Measurements from ENCODE around the gene KCNQ5.

Gene KCNQ5

DNA sequence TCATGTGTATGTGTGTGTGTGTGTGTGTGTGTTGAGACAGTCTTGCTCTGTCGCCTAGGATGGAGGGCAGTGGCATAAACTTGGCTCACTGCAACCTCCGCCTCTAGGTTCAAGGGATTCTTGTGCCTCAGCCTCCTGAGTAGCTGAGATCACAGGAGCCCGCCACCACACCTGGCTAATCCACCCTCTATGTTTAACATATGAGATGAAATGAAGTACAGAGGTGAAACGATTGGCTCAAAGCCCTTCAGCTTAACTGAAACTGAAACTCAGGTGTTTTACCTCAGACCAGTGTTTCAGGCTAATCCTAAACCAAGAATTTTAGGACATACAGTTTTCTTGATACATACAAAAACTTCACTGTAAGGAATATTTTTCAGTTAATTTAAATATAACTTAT, 167.3 kb downstream of the KCNQ5 start:
- Mint-ChIP-seq H3K36me3 (peaks cover 2% of the 10 kb centered on the region), H3K4me3 (no peak overlapping the region), H3K9me3 (no peaks in the 10 kb centered on the region), H3K4me1 (peaks cover 9% of the 10 kb centered on the region), H3K27me3 (no peaks in the 10 kb centered on the region), H3K27ac (no peak overlapping the region)
- ATAC-seq (ENCODE audit: low read depth) (no peak), DNase-seq (ENCODE audit: low spot score in 2 of 2) (no peak)

DNA sequence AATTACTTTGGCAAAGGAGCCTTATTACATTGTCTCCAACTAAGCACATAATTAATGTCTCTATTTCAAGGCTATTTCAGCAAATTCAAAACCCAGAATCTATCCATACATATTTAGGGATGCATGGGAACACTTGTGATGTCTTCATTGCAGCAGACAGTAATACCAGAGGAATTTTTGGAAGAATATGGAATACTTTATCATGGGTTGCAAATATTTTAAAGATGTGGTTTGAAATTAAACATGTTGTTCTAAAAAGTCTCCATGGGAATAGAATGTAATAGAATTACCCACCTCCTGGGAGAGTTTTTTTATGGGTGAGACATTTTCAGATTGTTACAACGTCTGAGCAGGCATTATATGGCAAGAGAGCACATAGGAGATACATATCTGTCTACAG, 170.8 kb downstream of the KCNQ5 start:
- no peak overlapping the region for H3K27ac Mint-ChIP-seq
- H3K4me3 Mint-ChIP-seq: no peak overlapping the region
- no peak for DNase-seq (ENCODE audit: low spot score in 2 of 2)
- peaks cover 6% of the 10 kb centered on the region for H3K4me1 Mint-ChIP-seq
- peaks cover 1% of the 10 kb centered on the region for H3K36me3 Mint-ChIP-seq
- ATAC-seq (ENCODE audit: low read depth): no peak
- H3K27me3 Mint-ChIP-seq: no peaks in the 10 kb centered on the region
- H3K9me3 Mint-ChIP-seq: no peaks in the 10 kb centered on the region

DNA sequence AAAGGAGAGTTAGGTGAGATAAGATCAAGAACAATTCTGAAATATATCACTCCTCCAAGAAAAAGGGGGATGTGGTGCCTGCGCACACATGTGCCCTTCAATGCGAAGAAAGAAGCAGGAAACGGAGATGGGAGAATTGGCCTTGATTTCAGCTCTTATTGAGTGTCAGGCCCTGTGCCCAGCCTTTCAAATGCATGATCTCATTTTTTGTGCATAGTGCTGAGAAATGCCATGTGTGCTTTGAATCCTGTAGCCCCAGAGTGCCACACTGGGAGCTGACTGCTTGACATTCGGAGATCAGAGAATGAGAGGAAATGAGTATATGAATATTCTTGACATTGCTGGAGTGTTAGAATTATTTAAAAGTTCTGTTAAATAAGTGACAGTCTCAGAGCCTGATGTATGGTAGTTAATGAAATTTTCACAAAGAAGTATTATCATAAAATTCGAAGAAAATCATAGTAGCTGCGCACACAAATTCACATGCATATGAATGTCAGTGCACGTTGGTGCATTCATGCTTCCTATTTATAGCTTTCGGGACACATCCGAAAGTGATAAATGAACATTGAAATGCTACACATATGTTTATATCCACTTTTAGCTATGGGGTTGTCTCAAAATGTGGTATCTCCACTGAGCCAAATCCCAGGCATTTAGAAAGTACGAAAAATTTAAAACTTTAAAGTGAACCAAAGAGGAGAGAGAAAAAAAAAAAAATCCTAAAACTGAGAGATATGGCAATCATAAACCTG, 172.0 kb downstream of the KCNQ5 start:
- Mint-ChIP-seq H3K9me3 (no peaks in the 10 kb centered on the region), H3K27me3 (no peaks in the 10 kb centered on the region), H3K4me3 (no peak overlapping the region), H3K4me1 (peaks cover 3% of the 10 kb centered on the region), H3K27ac (no peak overlapping the region), H3K36me3 (peaks cover 1% of the 10 kb centered on the region)
- ATAC-seq (ENCODE audit: low read depth) (no peak), DNase-seq (ENCODE audit: low spot score in 2 of 2) (no peak)

DNA sequence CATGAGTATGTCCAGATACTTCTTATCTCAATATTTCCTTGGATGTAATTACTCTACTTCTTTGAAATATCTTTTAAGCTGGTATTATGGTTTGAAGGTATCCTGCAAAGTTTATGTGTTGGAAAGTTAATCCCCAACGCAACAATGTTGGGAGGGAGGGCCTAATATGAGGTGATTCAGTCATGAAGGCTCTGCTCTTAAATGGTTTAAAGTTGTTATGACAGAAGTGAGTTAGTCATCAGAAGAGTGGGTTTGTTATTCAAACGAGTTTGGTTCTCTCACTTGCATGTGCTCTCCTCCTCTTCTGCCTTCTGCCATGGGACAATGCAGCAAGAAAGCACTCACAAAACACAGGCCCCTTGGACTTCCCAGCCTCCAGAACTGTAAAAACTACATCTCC, 176.3 kb downstream of the KCNQ5 start:
- H3K36me3 Mint-ChIP-seq: peaks cover 5% of the 10 kb centered on the region
- H3K4me3 Mint-ChIP-seq: no peak overlapping the region
- DNase-seq (ENCODE audit: low spot score in 2 of 2) (no peak), ATAC-seq (ENCODE audit: low read depth) (no peak)
- H3K4me1 Mint-ChIP-seq: no peaks in the 10 kb centered on the region
- peaks cover 3% of the 10 kb centered on the region for H3K9me3 Mint-ChIP-seq
- H3K27ac Mint-ChIP-seq: no peak overlapping the region
- H3K27me3 Mint-ChIP-seq: no peaks in the 10 kb centered on the region

DNA sequence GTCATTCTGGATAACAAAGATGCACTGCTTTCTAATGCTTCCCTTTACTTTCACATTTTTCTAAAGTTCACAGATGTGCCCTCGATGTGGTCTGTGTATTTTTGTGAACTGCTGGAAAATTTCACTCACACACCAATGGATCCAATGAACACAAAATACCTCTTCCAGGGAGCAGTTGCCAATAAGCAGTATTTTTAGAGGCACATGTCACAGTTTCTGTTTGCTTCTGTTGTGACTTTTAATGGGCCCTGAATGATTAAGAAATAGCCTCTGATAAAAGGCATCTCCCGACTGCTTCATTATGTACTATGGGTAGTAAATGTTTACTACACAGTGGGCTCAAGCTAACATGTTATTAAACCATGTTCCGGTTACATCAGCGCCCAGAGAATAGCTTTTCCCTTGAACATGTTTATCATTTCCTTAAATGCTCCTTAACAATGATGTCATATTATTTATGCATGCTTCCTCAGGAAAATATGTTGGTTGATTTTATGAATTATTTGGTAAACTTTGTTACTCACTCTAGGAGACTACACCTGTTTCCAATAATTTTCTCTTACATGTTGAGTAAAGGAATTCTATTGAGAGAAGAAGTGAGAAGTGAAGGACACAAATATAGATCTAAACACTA, 188.0 kb downstream of the KCNQ5 start:
- Mint-ChIP-seq H3K4me1 (peaks cover 3% of the 10 kb centered on the region), H3K27ac (no peak overlapping the region), H3K36me3 (peaks cover 2% of the 10 kb centered on the region), H3K9me3 (no peaks in the 10 kb centered on the region), H3K4me3 (no peak overlapping the region), H3K27me3 (no peaks in the 10 kb centered on the region)
- DNase-seq (ENCODE audit: low spot score in 2 of 2) (no peak), ATAC-seq (ENCODE audit: low read depth) (no peak)

DNA sequence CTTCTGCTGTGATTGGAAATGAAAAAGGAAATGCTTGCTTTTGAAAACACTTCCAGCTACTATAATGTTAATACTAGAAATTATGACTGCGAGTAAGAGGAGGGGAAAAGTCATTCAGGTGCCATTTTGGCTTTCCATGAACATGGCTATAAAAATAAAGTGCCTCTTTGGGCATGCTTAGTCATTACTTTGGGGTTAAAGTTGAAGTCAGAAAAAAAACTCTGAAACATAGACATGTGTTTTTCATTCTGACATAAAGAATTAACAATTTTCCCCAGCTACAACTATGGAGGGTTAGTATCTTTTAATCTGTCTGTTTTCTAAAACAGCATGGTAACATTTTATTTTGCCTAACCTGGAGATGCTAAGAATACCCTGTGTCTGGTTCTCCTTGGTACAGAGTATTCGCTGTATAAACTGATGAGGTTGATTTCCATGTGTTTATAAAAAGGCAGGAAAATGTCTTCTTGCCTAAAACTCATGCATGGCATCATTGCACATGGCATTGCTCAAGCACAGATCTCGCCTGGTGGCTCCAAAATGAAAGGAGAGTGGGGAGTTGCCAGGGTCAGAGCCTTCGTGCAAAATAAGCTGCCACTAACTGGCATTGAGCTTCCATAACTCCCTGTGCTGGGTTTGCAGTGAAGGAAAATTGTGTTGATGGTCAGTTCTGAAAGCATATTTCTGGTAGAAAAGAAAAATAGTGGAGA, 188.9 kb downstream of the KCNQ5 start:
- Mint-ChIP-seq H3K9me3 (peaks cover 1% of the 10 kb centered on the region), H3K27me3 (no peaks in the 10 kb centered on the region)

DNA sequence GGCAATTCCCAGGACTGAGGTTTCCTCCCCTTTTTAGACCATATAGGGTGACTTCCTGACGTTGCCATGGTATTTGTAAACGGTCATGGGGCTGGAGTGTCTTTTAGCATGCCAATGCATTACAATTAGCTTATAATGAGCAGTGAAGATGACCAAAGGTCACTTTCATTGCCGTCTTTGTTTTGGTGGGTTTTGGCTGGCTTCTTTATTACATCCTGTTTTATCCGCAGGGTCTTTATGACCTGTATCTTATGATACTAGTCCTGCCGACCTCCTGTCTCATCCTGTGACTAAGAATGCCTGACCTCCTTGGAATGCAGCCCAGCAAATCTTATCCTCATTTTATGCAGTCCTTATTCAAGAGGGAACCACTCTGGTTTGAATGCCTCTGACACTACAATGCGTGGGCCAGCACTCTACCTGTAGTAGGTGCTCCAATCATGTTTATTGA, 190.1 kb downstream of the KCNQ5 start:
- H3K4me1 Mint-ChIP-seq: peaks cover 6% of the 10 kb centered on the region
- DNase-seq (ENCODE audit: low spot score in 2 of 2) (no peak), ATAC-seq (ENCODE audit: low read depth) (no peak)
- H3K27ac Mint-ChIP-seq: peak overlapping the region; percentile 19
- peaks cover 1% of the 10 kb centered on the region for H3K9me3 Mint-ChIP-seq
- H3K4me3 Mint-ChIP-seq: no peak overlapping the region
- no peaks in the 10 kb centered on the region for H3K27me3 Mint-ChIP-seq
- peaks cover 5% of the 10 kb centered on the region for H3K36me3 Mint-ChIP-seq

More for the DNA sequence above, 188.9 kb downstream of the KCNQ5 start:
- Mint-ChIP-seq H3K4me3 (no peak overlapping the region), H3K36me3 (peaks cover 5% of the 10 kb centered on the region), H3K4me1 (peaks cover 6% of the 10 kb centered on the region), H3K27ac (no peak overlapping the region)
- ATAC-seq (ENCODE audit: low read depth) (no peak), DNase-seq (ENCODE audit: low spot score in 2 of 2) (no peak)

DNA sequence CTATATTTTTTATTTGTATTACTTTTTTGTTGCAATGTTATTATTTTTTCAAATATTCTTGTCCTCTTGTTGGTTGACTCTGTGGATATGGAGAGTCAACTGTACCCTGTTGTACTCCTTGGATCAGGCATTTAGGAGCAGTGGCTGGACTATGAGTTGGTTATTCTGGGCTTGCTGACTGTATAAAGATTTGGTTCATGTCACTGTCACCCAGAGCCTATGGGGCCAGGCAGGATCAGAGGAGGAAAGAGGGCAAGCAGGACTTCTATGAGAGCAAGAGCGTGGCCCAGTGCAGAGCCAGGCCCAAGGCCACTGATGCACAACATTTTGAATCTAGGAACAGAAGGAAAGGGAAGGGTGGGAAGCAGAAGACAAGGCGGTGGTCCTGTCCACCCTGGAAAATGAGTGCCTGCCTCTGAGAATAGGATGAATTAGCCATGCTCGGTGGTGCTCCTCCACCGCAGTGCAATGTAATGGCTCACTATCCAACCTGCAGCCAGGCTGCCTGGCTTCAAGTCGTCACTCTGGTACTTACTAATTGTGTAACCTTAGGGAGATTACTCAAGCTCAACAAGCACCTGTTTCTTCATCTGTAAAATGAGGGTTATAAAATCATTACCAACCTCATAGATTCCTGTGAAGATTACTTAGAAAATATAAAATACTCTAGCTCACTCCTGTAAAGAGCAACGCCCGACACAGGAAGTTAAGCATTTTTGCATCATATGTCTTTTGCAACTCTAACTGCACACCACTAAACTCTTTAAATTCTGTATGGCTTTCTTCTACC, 192.1 kb downstream of the KCNQ5 start:
- Mint-ChIP-seq H3K36me3 (peaks cover 3% of the 10 kb centered on the region), H3K4me1 (peaks cover 6% of the 10 kb centered on the region), H3K27ac (no peak overlapping the region), H3K9me3 (peaks cover 1% of the 10 kb centered on the region), H3K4me3 (no peak overlapping the region), H3K27me3 (no peaks in the 10 kb centered on the region)
- no peak for ATAC-seq (ENCODE audit: low read depth)
- no peak for DNase-seq (ENCODE audit: low spot score in 2 of 2)

DNA sequence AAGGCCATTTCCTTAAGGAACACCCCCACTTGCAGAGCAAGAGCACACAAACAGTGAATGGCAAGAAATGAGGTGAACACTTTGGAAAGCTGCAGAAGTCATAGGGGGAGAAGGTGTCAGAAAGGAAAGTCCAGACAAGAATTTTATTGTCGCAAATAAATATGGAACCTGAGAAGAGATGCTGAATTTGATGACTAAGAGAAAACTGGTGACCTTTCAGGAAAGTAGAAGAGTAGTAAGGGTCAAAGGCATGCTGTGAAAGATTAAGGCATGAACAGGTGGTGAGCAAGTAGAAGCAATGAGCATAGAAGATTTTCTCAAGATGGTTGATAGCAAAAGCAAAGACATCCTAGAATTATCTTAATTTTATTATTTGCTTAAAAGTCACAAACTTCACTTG, 194.2 kb downstream of the KCNQ5 start:
- peaks cover 6% of the 10 kb centered on the region for H3K4me1 Mint-ChIP-seq
- ATAC-seq (ENCODE audit: low read depth) (no peak), DNase-seq (ENCODE audit: low spot score in 2 of 2) (no peak)
- no peaks in the 10 kb centered on the region for H3K27me3 Mint-ChIP-seq
- peaks cover 3% of the 10 kb centered on the region for H3K36me3 Mint-ChIP-seq
- no peak overlapping the region for H3K4me3 Mint-ChIP-seq
- H3K27ac Mint-ChIP-seq: no peak overlapping the region
- peaks cover 1% of the 10 kb centered on the region for H3K9me3 Mint-ChIP-seq

DNA sequence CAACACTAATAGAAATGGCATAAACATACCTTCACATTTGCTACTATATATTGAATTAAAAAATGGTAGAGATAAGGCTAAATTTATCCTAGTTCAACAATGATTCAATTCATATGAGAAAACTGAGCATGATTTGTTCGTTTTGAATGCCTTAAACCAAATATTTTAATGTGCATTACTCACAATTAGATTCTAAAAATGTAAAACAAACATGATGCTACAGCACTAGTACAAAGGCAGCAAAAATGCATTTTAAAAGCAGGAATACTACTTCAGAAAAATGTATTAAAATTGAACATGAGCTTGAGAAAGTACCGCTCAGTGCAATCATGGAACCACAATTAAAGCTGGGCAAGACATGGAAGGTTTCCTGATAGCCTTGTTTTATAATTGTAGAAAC, 195.3 kb downstream of the KCNQ5 start:
- Mint-ChIP-seq H3K27me3 (no peaks in the 10 kb centered on the region), H3K9me3 (peaks cover 1% of the 10 kb centered on the region), H3K4me1 (peaks cover 6% of the 10 kb centered on the region), H3K4me3 (no peak overlapping the region), H3K36me3 (peaks cover 3% of the 10 kb centered on the region), H3K27ac (no peak overlapping the region)
- ATAC-seq (ENCODE audit: low read depth): no peak
- no peak for DNase-seq (ENCODE audit: low spot score in 2 of 2)

DNA sequence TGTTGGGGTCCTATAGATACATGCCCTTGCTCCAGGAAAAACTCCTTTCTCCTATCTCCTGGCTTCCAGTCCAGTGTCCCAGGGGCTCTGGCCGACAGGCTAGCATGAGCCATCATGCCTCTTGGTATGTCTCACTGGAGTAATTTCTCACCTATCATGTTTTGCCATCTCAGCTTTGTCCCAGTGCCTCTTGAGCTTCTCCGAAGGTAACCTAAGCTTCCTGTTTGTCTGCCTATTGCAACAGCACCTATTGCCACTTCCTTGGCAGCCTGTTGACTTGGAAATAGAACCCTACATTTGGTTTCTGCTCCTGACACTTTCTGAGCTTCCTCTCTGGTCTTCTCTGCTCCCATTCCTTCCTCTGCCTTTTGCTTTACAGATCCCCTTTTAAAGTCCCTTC, 197.7 kb downstream of the KCNQ5 start:
- peaks cover 5% of the 10 kb centered on the region for H3K4me1 Mint-ChIP-seq
- ATAC-seq (ENCODE audit: low read depth) (no peak), DNase-seq (ENCODE audit: low spot score in 2 of 2) (no peak)
- no peak overlapping the region for H3K27ac Mint-ChIP-seq
- peaks cover 1% of the 10 kb centered on the region for H3K9me3 Mint-ChIP-seq
- no peaks in the 10 kb centered on the region for H3K27me3 Mint-ChIP-seq
- H3K4me3 Mint-ChIP-seq: no peak overlapping the region
- H3K36me3 Mint-ChIP-seq: peaks cover 3% of the 10 kb centered on the region

DNA sequence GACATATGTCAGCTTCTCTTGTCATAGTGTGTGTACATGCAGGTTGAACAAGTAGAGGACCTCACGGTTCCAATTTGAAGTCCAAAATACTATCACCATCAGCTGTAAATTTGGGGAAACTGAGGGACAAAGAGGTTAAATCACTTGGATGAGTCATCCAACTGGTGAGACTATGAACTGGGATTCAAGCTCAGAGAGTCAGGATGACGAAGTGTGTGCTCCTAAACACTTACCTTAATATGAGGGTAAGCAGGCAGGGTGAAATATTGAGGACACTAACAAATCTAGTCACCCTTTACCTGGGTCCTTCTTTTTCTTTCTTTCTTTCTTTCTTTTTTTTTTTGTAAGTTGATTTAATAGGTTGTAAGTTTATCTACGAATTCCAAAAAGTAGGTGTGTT, 198.3 kb downstream of the KCNQ5 start:
- ATAC-seq (ENCODE audit: low read depth) (no peak), DNase-seq (ENCODE audit: low spot score in 2 of 2) (no peak)
- peaks cover 4% of the 10 kb centered on the region for H3K36me3 Mint-ChIP-seq
- no peak overlapping the region for H3K27ac Mint-ChIP-seq
- peaks cover 1% of the 10 kb centered on the region for H3K9me3 Mint-ChIP-seq
- H3K4me1 Mint-ChIP-seq: peaks cover 9% of the 10 kb centered on the region
- no peak overlapping the region for H3K4me3 Mint-ChIP-seq
- no peaks in the 10 kb centered on the region for H3K27me3 Mint-ChIP-seq

DNA sequence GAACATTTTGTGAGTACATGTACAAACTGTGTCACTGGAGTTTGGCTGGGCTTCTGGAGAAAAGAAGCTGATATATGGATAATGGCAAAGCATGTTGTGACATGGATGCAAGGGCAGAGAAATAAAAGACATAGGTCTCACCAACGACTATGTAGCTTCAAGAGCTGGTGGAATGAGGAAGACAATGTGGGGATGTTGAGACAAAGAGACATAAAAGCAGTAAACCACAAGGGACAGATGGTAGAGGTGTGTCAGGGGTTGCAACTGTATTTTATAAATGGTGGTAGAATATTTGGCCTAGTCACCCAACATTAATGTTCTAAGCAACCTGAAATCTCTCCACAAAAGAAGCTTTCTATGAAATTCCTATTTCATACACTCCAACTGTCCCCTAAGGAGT, 199.0 kb downstream of the KCNQ5 start:
- no peak for ATAC-seq (ENCODE audit: low read depth)
- Mint-ChIP-seq H3K36me3 (peaks cover 3% of the 10 kb centered on the region), H3K4me3 (no peak overlapping the region), H3K4me1 (peaks cover 7% of the 10 kb centered on the region), H3K27me3 (no peaks in the 10 kb centered on the region), H3K9me3 (no peaks in the 10 kb centered on the region), H3K27ac (no peak overlapping the region)
- no peak for DNase-seq (ENCODE audit: low spot score in 2 of 2)

DNA sequence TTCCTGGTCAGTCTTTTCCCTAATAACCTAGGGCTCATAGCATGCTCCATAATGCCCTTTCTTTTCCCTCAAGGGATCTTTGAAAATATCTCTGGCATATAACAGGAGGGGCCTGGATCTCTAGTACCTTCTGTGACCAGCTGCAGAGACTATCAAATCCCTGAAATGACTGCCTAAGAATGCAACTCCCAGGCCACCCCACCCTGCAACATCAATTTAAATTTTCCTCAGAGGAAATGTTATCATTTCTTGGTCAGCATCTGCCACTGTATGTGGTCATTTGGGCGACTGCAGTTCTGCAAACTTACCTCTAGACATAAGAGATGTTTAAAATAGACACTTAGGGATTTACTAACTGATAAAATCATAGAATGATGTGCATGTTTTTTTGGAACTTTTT, 200.2 kb downstream of the KCNQ5 start:
- peaks cover 13% of the 10 kb centered on the region for H3K4me1 Mint-ChIP-seq
- no peak overlapping the region for H3K4me3 Mint-ChIP-seq
- H3K27me3 Mint-ChIP-seq: no peaks in the 10 kb centered on the region
- no peak overlapping the region for H3K27ac Mint-ChIP-seq
- ATAC-seq (ENCODE audit: low read depth) (no peak), DNase-seq (ENCODE audit: low spot score in 2 of 2) (no peak)
- H3K36me3 Mint-ChIP-seq: peaks cover 6% of the 10 kb centered on the region
- no peaks in the 10 kb centered on the region for H3K9me3 Mint-ChIP-seq

All from memory B cell (primary cell).